Panc1 (cell line): ENCODE measurements around the gene NECTIN4. TPM values are rescaled to one million over a fixed set of nuclear protein-coding genes. Genes with fewer than 3 reads are reported as not detected.

Experiments
- ATAC-seq: fragments of 200-7000 bp; cut with Tn5 transposase; 2 replicates; pipeline ENCODE4 v1.9.1; 2020; ENCODE audit warnings: mild to moderate bottlenecking, moderate library complexity
- BruUV-seq: library from RNA; stranded (reverse); fragments of 400-500 nt; replicated peaks from 2 replicates; lab custom pipeline; 2021; lab: Mats Ljungman, UMichigan
- CTCF ChIA-PET: fragments of 300-600 bp; sonication (Branson Sonifier 250); formaldehyde crosslinking; loops from one replicate; lab custom pipeline; 2022; ENCODE audit warnings: antibody characterized with exemption; lab: Charles Lee
- POLR2A ChIA-PET: fragments of 300-600 bp; sonication (Branson Sonifier 250); formaldehyde crosslinking; loops from one replicate; lab custom pipeline; 2022; ENCODE audit warnings: antibody characterized with exemption; lab: Charles Lee
- DNase-seq: peaks from one replicate; pipeline ENCODE4 v3.0.0-alpha.2; 2010; ENCODE audit warnings: low read depth, low spot score
- H3K27ac ChIP-seq: 2 replicates; pipeline ENCODE4 v1.5.1; 2011; ENCODE audit warnings: mild to moderate bottlenecking, low read length, inconsistent platforms
- H3K27me3 ChIP-seq: fragments of 200-500 bp; sonication (Bioruptor generic); 2 replicates; pipeline ENCODE4 v1.6.0; 2014; ENCODE audit warnings: low read length, inconsistent platforms; ENCODE audit not compliant: control insufficient read depth, insufficient read depth
- H3K36me3 ChIP-seq: fragments of 200-500 bp; sonication (Bioruptor generic); 2 replicates; pipeline ENCODE4 v1.5.1; 2014; ENCODE audit warnings: inconsistent platforms, mild to moderate bottlenecking, low read length, moderate library complexity; ENCODE audit not compliant: control insufficient read depth, insufficient read depth
- H3K4me1 ChIP-seq: 2 replicates; pipeline ENCODE4 v1.5.1; 2011; ENCODE audit warnings: inconsistent platforms, mild to moderate bottlenecking, low read length, moderate library complexity; ENCODE audit not compliant: control insufficient read depth, insufficient read depth
- H3K4me3 ChIP-seq, 2 experiments: 2 replicates each; pipeline ENCODE4 v1.5.1; 2011 to 2012; ENCODE audit warnings: low read depth in 2 of 2, low read length in 2 of 2, mild to moderate bottlenecking in 2 of 2, inconsistent platforms in 1 of 2, moderate library complexity in 1 of 2
- H3K9me3 ChIP-seq: fragments of 200-500 bp; sonication (Bioruptor generic); 2 replicates; pipeline ENCODE4 v1.5.1; 2014; ENCODE audit warnings: low read depth, mild to moderate bottlenecking, inconsistent platforms, low read length, moderate library complexity; ENCODE audit not compliant: control insufficient read depth, insufficient read depth
- POLR2AphosphoS5 ChIP-seq: IDR thresholded peaks from 2 replicates; pipeline ENCODE4 v1.6.1; 2012; ENCODE audit warnings: mild to moderate bottlenecking, low read depth, low read length, moderate library complexity
- SIN3A ChIP-seq: IDR thresholded peaks from 2 replicates; pipeline ENCODE4 v1.6.1; 2012; ENCODE audit warnings: low read depth, mild to moderate bottlenecking, low read length, moderate library complexity, borderline replicate concordance; ENCODE audit not compliant: insufficient read depth
- TCF7L2 ChIP-seq: IDR thresholded peaks from 2 replicates; pipeline ENCODE4 v1.6.1; 2011; ENCODE audit warnings: mild to moderate bottlenecking, low read depth, low read length, inconsistent platforms
- in situ Hi-C: cut with HindIII; loops from 2 replicates; pipeline ENCODE4 v1.10.0; 2016; ENCODE audit warnings: low sequenced_read_pairs, low pct_unique_long_range_greater_than_20kb
- intact Hi-C: fragments of 100-400 bp; cut with micrococcal nuclease; formaldehyde crosslinking; loops from one replicate; pipeline ENCODE4 v1.10.0; 2022; ENCODE audit not compliant: unreplicated experiment
- total RNA-seq: library from RNA; stranded (reverse); gene quantifications from one replicate; pipeline ENCODE4 v1.2.1, GENCODE V29; 2021; ENCODE audit not compliant: unreplicated experiment
- TF ChIP-seq, protein P1 (sequence below): fragments of 450-650 bp; IDR thresholded peaks from 2 replicates; pipeline ENCODE4 v1.5.1; 2017; ENCODE audit warnings: mild to moderate bottlenecking
- TF ChIP-seq, protein P2 (sequence below), 2 experiments: IDR thresholded peaks; 2 replicates each; pipeline ENCODE4 v1.6.1; 2011 to 2012; ENCODE audit warnings: low read depth in 2 of 2, control low read depth in 1 of 2, low read length in 1 of 2, mild to moderate bottlenecking in 1 of 2, moderate library complexity in 1 of 2; ENCODE audit not compliant: insufficient read depth in 1 of 2

NECTIN4 gene
- total RNA-seq, 1 experiment from 2014 or later: not detected

DNA sequence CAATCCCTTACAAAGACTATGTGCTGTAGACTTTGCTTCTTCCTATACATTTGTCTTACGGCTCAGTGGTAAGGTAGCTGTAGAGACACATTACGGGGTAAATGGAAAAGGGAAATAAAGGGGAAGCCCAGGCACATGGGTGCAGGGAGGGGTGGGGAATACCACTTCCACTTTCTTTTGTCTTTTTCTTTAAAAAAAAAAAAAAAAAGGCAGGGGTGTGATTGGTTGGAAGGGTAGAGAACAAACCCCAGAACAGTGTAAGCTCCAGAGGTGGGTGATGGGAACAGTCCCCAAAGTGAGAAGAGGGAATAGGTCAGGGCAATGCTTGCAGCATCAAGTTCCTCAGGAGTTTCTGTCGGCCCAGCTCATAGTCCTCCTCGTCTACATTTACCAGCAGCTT lies 32.5 kb upstream of the NECTIN4 start:
- Histone ChIP-seq H3K4me3 (no peak overlapping the region), H3K27me3 (no peaks in the 10 kb centered on the region), H3K4me1 (peaks cover 18% of the 10 kb centered on the region), H3K27ac (no peak overlapping the region), H3K36me3 (peaks cover 19% of the 10 kb centered on the region), H3K9me3 (no peaks in the 10 kb centered on the region)
- ChIA-PET CTCF (interaction anchor here (1.0 kb wide), 1 partner anchor 25 kb away, joined by 6 read pairs; no protein-coding TSS in a partner anchor), POLR2A (interaction anchor here (0.5 to 0.6 kb wide), 3 partner anchors 32 to 36 kb away, joined by 3 to 6 read pairs (median 3); partner anchors contain the start of gene UFC1)
- DNase-seq (no peak), ATAC-seq (no peak)
- in situ Hi-C loops: no loop called here
- TF ChIP-seq POLR2AphosphoS5 (no peak; the same call in 1 of the 2 replicates), TCF7L2 (no peak), SIN3A (no peak)
- TF ChIP-seq, protein P1, sequence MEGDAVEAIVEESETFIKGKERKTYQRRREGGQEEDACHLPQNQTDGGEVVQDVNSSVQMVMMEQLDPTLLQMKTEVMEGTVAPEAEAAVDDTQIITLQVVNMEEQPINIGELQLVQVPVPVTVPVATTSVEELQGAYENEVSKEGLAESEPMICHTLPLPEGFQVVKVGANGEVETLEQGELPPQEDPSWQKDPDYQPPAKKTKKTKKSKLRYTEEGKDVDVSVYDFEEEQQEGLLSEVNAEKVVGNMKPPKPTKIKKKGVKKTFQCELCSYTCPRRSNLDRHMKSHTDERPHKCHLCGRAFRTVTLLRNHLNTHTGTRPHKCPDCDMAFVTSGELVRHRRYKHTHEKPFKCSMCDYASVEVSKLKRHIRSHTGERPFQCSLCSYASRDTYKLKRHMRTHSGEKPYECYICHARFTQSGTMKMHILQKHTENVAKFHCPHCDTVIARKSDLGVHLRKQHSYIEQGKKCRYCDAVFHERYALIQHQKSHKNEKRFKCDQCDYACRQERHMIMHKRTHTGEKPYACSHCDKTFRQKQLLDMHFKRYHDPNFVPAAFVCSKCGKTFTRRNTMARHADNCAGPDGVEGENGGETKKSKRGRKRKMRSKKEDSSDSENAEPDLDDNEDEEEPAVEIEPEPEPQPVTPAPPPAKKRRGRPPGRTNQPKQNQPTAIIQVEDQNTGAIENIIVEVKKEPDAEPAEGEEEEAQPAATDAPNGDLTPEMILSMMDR: no peak
- TF ChIP-seq, protein P2, sequence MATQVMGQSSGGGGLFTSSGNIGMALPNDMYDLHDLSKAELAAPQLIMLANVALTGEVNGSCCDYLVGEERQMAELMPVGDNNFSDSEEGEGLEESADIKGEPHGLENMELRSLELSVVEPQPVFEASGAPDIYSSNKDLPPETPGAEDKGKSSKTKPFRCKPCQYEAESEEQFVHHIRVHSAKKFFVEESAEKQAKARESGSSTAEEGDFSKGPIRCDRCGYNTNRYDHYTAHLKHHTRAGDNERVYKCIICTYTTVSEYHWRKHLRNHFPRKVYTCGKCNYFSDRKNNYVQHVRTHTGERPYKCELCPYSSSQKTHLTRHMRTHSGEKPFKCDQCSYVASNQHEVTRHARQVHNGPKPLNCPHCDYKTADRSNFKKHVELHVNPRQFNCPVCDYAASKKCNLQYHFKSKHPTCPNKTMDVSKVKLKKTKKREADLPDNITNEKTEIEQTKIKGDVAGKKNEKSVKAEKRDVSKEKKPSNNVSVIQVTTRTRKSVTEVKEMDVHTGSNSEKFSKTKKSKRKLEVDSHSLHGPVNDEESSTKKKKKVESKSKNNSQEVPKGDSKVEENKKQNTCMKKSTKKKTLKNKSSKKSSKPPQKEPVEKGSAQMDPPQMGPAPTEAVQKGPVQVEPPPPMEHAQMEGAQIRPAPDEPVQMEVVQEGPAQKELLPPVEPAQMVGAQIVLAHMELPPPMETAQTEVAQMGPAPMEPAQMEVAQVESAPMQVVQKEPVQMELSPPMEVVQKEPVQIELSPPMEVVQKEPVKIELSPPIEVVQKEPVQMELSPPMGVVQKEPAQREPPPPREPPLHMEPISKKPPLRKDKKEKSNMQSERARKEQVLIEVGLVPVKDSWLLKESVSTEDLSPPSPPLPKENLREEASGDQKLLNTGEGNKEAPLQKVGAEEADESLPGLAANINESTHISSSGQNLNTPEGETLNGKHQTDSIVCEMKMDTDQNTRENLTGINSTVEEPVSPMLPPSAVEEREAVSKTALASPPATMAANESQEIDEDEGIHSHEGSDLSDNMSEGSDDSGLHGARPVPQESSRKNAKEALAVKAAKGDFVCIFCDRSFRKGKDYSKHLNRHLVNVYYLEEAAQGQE (IDR thresholded peaks at IDR 0.05; ENCODE audit: insufficient read depth in 1 of 2, low read depth in 2 of 2, low read length in 1 of 2): no peak
- intact Hi-C loops: no loop called here
- BruUV-seq: no TSS peak

DNA sequence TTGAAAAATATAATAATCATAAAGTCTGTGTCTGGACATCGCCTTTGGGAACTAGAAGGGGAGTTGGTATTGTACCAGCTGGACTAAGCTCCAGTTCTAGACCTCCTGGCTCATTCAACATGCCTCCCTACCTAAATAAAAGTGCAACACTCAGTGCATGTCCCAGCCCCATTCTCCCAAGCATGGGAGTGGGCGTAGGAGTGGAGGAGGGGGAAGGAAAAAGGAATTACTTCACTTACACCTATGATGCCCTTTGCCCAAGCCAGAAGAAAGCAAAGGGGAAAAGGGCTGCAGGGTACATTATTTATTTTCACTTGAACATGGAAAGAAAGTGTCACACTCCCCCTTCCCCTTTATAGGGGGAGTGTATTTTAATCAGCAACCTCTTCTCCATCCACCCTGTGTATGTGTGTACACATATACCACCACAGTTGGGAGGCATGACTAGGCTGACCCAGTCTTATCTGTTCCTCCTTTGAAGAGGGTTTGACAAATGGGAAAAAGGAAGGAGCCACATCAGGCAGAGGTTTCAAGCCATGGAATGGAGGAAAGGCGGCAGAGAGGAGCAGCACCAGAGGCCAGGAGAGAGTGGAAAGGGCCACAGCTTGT lies 31.8 kb upstream of the NECTIN4 start:
- intact Hi-C loops: no loop called here
- no peak for DNase-seq
- TF ChIP-seq, protein P1: no peak
- TF ChIP-seq TCF7L2: no peak
- no peak; the same call in 1 of the 2 replicates for TF ChIP-seq POLR2AphosphoS5
- TF ChIP-seq, protein P2 (IDR thresholded peaks at IDR 0.05; ENCODE audit: insufficient read depth in 1 of 2, low read depth in 2 of 2, low read length in 1 of 2): no peak
- TF ChIP-seq SIN3A: no peak
- Histone ChIP-seq H3K27me3 (no peaks in the 10 kb centered on the region), H3K4me3 (no peak overlapping the region), H3K4me1 (peaks cover 23% of the 10 kb centered on the region), H3K36me3 (peaks cover 19% of the 10 kb centered on the region), H3K9me3 (no peaks in the 10 kb centered on the region), H3K27ac (no peak overlapping the region)
- in situ Hi-C loops: no loop called here
- ChIA-PET CTCF (interaction anchor here (0.7 to 1.0 kb wide), 2 partner anchors 24 to 928 kb away, joined by 4 to 6 read pairs; no protein-coding TSS in a partner anchor), POLR2A (interaction anchor here (0.5 to 0.6 kb wide), 2 partner anchors 107 to 784 kb away, joined by 4 to 9 read pairs; no protein-coding TSS in a partner anchor)
- no TSS peak for BruUV-seq
- no peak for ATAC-seq
